ENCODE measurements around the gene ELMO1. TPM values are rescaled to one million over a fixed set of nuclear protein-coding genes. Genes with fewer than 3 reads are reported as not detected.

ELMO1 gene
- total RNA-seq, 1 experiment from 2014 or later: not detected

DNA sequence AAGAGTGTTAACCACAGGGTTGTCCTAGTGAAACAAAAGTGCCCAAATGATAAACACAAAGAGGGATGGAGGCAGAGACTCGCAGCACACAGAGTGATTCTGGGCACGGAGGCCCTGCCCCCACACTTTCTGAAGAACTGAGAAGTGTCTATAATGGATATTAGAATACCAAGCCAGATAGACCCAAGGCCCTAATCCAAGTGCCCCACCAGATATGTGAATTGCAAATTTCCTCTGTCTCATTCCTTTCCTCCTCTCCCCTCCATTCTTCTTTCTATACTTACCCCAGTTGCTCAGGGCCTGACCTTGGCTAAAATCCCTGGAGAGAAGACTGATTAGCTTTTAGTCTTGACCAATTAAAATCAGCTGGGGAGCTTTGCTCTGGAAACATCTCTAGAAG lies 617.6 kb downstream of the ELMO1 start:
- no peaks in the 10 kb centered on the region for H3K36me3 ChIP-seq
- no peaks in the 10 kb centered on the region for H3K27me3 ChIP-seq
- no peak for DNase-seq
- H3K9me3 ChIP-seq: no peaks in the 10 kb centered on the region
- no peak overlapping the region for H3K4me3 ChIP-seq

- no peak overlapping the region for H3K4me3 ChIP-seq
- no peaks in the 10 kb centered on the region for H3K27me3 ChIP-seq
- H3K9me3 ChIP-seq: no peaks in the 10 kb centered on the region
- no peak for DNase-seq
- no peaks in the 10 kb centered on the region for H3K36me3 ChIP-seq
Measured at GRCh38 chr7:36827726-36828703, 620.6 kb downstream of the ELMO1 start.

GRCh38 chr7:36825501-36825900 lies 623.2 kb downstream of the ELMO1 start:
- H3K36me3 ChIP-seq: no peaks in the 10 kb centered on the region

DNA sequence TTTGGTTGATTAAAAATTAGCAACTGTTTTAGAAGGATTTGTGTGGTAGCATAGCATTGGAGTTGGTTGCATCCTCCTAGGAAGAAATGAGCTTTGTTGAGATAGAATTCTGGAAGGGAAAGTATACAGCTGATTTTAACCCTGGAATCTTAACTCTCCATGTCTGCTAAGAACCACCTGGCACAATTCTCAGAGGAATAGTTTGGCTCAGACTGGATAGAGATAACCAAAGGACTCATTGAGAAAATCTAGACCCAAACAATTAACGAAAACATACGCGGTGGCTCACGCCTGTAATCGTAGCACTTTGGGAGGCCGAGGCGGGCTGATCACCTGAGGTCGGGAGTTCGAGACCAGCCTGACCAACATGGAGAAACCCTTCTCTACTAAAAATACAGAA lies 625.3 kb downstream of the ELMO1 start:
- DNase-seq: no peak
- no peaks in the 10 kb centered on the region for H3K9me3 ChIP-seq
- H3K4me3 ChIP-seq: no peak overlapping the region
- H3K27me3 ChIP-seq: no peaks in the 10 kb centered on the region
- no peaks in the 10 kb centered on the region for H3K36me3 ChIP-seq

More at GRCh38 chr7:36825501-36825900, 623.2 kb downstream of the ELMO1 start:
- no peak overlapping the region for H3K4me3 ChIP-seq
- H3K9me3 ChIP-seq: no peaks in the 10 kb centered on the region
- no peak for DNase-seq
- no peaks in the 10 kb centered on the region for H3K27me3 ChIP-seq

GRCh38 chr7:36821617-36822016 lies 627.0 kb downstream of the ELMO1 start:
- Histone ChIP-seq H3K27me3 (no peaks in the 10 kb centered on the region), H3K4me3 (no peak overlapping the region), H3K9me3 (no peaks in the 10 kb centered on the region), H3K36me3 (no peaks in the 10 kb centered on the region)
- no peak for DNase-seq

- Histone ChIP-seq H3K4me3 (no peak overlapping the region), H3K36me3 (no peaks in the 10 kb centered on the region), H3K27me3 (no peaks in the 10 kb centered on the region; the same call in 1 of the 2 replicates), H3K9me3 (no peaks in the 10 kb centered on the region)
- DNase-seq: no peak
Measured at GRCh38 chr7:36820527-36821170, 628.0 kb downstream of the ELMO1 start.

DNA sequence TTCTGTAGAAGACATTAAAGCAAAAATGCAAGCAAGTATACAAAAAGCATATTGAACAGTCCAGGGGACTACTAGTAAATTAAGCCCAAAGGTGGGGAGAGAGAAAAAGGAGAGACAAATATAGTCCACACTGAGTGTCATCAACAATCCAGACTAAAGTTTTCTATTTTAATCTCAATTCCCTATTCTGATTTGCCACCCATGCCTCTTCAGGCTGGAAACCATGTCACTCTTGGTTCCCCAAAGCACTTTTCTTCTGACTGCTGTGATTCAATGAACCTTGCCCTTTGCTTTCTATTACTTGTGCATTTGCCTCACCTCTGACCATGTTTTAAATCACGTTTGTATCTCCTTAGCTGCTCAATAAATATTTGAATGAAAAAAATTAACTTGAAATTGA lies 629.0 kb downstream of the ELMO1 start:
- Histone ChIP-seq H3K4me3 (no peak overlapping the region), H3K9me3 (no peaks in the 10 kb centered on the region), H3K36me3 (no peaks in the 10 kb centered on the region), H3K27me3 (no peaks in the 10 kb centered on the region; the same call in 1 of the 2 replicates)
- DNase-seq: no peak

GRCh38 chr7:36814311-36814710 lies 634.4 kb downstream of the ELMO1 start:
- H3K9me3 ChIP-seq: no peaks in the 10 kb centered on the region
- H3K27me3 ChIP-seq: no peaks in the 10 kb centered on the region; the same call in 1 of the 2 replicates
- no peaks in the 10 kb centered on the region for H3K36me3 ChIP-seq
- H3K4me3 ChIP-seq: no peak overlapping the region
- no peak for DNase-seq

- DNase-seq: no peak
- H3K4me3 ChIP-seq: no peak overlapping the region
- H3K9me3 ChIP-seq: no peaks in the 10 kb centered on the region
- H3K36me3 ChIP-seq: no peaks in the 10 kb centered on the region
- H3K27me3 ChIP-seq: no peaks in the 10 kb centered on the region; the same call in 1 of the 2 replicates
Measured at GRCh38 chr7:36811807-36812206, 636.9 kb downstream of the ELMO1 start.

DNA sequence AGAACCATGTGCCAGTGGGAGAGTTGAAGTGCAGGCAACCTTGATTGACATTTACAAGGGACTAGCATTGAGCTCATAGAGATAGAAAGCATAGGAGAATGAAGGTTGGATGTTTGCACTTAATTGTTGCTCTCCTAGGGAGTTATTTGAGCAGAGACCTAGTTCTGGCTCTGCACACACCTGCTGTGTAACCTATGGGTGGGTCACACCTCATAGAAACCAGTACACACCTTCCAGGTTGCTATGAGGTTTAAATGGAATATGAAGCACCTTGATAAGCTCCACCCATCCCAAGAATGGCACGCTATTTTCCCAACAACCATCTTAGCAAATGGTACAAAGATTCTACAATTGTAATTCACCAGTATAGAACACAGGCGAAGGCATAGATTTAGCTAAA lies 638.2 kb downstream of the ELMO1 start:
- H3K36me3 ChIP-seq: no peaks in the 10 kb centered on the region
- no peak for DNase-seq
- no peak overlapping the region for H3K4me3 ChIP-seq
- H3K9me3 ChIP-seq: no peaks in the 10 kb centered on the region
- no peaks in the 10 kb centered on the region for H3K27me3 ChIP-seq

GRCh38 chr7:36810032-36810431 lies 638.6 kb downstream of the ELMO1 start:
- no peak overlapping the region for H3K4me3 ChIP-seq
- H3K36me3 ChIP-seq: no peaks in the 10 kb centered on the region
- no peaks in the 10 kb centered on the region for H3K27me3 ChIP-seq
- DNase-seq: no peak
- H3K9me3 ChIP-seq: no peaks in the 10 kb centered on the region

DNA sequence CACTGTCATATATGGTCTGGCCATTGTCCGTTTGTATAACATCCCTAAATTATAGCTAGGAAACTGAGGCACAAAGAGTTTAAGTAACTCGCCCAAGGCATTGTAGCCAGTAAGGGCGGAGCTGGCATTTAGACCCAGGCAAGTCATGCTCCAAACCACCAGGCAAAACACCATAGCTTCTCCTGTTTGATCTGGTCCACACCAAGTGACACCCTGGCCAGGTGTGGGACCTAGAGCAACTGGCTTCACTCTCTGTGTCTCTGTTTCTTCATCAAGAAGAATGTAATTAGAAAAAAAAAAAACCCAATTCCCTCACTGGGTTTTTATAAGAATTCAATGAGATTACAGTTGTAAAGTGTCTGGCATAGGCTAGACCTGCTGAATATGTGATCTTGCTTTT lies 639.2 kb downstream of the ELMO1 start:
- H3K36me3 ChIP-seq: no peaks in the 10 kb centered on the region
- H3K27me3 ChIP-seq: no peaks in the 10 kb centered on the region
- no peak for DNase-seq
- no peak overlapping the region for H3K4me3 ChIP-seq
- H3K9me3 ChIP-seq: no peaks in the 10 kb centered on the region

DNA sequence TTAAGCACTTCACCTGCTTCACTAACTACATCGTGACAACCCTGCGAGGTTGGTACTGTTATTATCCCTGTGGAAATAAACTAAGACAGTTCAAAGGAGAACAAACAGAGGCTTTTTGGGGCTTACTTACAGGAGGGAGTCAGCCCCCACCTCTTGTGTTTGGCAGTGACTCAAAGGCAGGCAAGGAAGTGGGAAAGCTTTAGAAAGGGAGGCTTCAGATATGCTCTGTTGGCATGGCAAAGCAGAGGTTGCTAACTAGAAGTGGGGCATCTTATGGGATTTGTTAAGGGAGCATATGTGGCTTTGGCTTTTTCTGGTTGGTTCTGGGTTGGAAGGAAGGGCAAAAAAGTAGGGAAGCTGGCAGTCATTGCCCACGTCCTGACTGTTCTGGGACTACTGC lies 639.6 kb downstream of the ELMO1 start:
- no peaks in the 10 kb centered on the region for H3K9me3 ChIP-seq
- DNase-seq: no peak
- no peak overlapping the region for H3K4me3 ChIP-seq
- H3K27me3 ChIP-seq: no peaks in the 10 kb centered on the region
- H3K36me3 ChIP-seq: no peaks in the 10 kb centered on the region

- DNase-seq: no peak
- no peaks in the 10 kb centered on the region for H3K9me3 ChIP-seq
- H3K36me3 ChIP-seq: no peaks in the 10 kb centered on the region
- H3K27me3 ChIP-seq: no peaks in the 10 kb centered on the region
- no peak overlapping the region for H3K4me3 ChIP-seq
Measured at GRCh38 chr7:36806891-36807290, 641.8 kb downstream of the ELMO1 start.
